ENCODE measurements around the gene SLC44A1. TPM values are rescaled to one million over a fixed set of nuclear protein-coding genes. Genes with fewer than 3 reads are reported as not detected.

Gene SLC44A1
- total and polyA plus RNA-seq, 2 of the 13 experiments (the other 11 are each of a cell fraction or from before 2014, with no cell fraction given) = 21.4 to 40.8 TPM

- Histone ChIP-seq H3K9me3 (ENCODE audit: low read length) (no peaks in the 10 kb centered on the region), H2AFZ (ENCODE audit: low read length) (no peak overlapping the region), H3K79me2 (ENCODE audit: insufficient read depth, low read length) (peaks cover 38% of the 10 kb centered on the region), H3K4me2 (ENCODE audit: low read depth, low read length) (peak overlapping the region; percentile 81), H3K4me3 (replicated peaks in 1 of 3; ENCODE audit: insufficient read depth in 1 of 3, low read depth in 2 of 3, low read length in 3 of 3) (peak overlapping the region; percentile 83 to 90 (median 89); a peak in 5 of 6 replicates), H4K20me1 (ENCODE audit: insufficient read depth, low read length) (no peaks in the 10 kb centered on the region), H3K27me3 (ENCODE audit: control insufficient read depth in 1 of 2, insufficient read depth in 2 of 2, low read length in 2 of 2) (no peaks in the 10 kb centered on the region; a peak in 1 of 5 replicates), H3K27ac (ENCODE audit: extremely low read length, insufficient read depth, low read length) (peak overlapping the region; percentile 35), H3K36me3 (replicated peaks in 1 of 2; ENCODE audit: control insufficient read depth in 1 of 2, insufficient read depth in 2 of 2, low read length in 2 of 2) (no peaks in the 10 kb centered on the region), H3K4me1 (ENCODE audit: insufficient read depth, low read length) (peaks cover 67% of the 10 kb centered on the region), H3K9ac (ENCODE audit: insufficient read depth, low read depth, low read length) (peak overlapping the region; percentile 81; the same call in 1 of the 2 replicates)
- in situ Hi-C loops (cut with HindIII; ENCODE audit: extremely low pct_ligation_motif_present, low pct_unique_long_range_greater_than_20kb) (no loop called here), intact Hi-C loops (cut with micrococcal nuclease; ENCODE audit: unreplicated experiment) (loop anchor here (2.0 to 10.0 kb wide), 3 partner anchors 27 to 247 kb away; partner anchors contain the start of genes FKTN and TMEM38B)
- ChIA-PET POLR2A (no interaction called here), CTCF (ENCODE audit: low intra/inter-chr PET ratio, low total read pairs) (no interaction called here)
- DNase-seq (ENCODE audit: low spot score) (no peak), FAIRE-seq (no peak), ATAC-seq (no peak)
- 44% methylated on average over 16 of the region's 16 CpGs for WGBS (ENCODE audit: low lambda C conversion rate)
- BruUV-seq (replicated peaks) = no TSS peak
- TF ChIP-seq FOXO4 (CRISPR knock-in tag; conservative IDR thresholded peaks at IDR 0.05) (0 out of 2 replicates have a peak, but pooled peaks have one; percentile 45), ELF1 (CRISPR knock-in tag; IDR thresholded peaks at IDR 0.05) (no peak), SALL1 (CRISPR knock-in tag; IDR thresholded peaks at IDR 0.05) (no peak), ZBTB7B (CRISPR knock-in tag; IDR thresholded peaks at IDR 0.05) (0 out of 2 replicates have a peak, but pooled peaks have one; percentile 33), NCOR1 (IDR thresholded peaks at IDR 0.05; ENCODE audit: borderline replicate concordance, low read length) (no peak)
- TF ChIP-seq, protein P1, sequence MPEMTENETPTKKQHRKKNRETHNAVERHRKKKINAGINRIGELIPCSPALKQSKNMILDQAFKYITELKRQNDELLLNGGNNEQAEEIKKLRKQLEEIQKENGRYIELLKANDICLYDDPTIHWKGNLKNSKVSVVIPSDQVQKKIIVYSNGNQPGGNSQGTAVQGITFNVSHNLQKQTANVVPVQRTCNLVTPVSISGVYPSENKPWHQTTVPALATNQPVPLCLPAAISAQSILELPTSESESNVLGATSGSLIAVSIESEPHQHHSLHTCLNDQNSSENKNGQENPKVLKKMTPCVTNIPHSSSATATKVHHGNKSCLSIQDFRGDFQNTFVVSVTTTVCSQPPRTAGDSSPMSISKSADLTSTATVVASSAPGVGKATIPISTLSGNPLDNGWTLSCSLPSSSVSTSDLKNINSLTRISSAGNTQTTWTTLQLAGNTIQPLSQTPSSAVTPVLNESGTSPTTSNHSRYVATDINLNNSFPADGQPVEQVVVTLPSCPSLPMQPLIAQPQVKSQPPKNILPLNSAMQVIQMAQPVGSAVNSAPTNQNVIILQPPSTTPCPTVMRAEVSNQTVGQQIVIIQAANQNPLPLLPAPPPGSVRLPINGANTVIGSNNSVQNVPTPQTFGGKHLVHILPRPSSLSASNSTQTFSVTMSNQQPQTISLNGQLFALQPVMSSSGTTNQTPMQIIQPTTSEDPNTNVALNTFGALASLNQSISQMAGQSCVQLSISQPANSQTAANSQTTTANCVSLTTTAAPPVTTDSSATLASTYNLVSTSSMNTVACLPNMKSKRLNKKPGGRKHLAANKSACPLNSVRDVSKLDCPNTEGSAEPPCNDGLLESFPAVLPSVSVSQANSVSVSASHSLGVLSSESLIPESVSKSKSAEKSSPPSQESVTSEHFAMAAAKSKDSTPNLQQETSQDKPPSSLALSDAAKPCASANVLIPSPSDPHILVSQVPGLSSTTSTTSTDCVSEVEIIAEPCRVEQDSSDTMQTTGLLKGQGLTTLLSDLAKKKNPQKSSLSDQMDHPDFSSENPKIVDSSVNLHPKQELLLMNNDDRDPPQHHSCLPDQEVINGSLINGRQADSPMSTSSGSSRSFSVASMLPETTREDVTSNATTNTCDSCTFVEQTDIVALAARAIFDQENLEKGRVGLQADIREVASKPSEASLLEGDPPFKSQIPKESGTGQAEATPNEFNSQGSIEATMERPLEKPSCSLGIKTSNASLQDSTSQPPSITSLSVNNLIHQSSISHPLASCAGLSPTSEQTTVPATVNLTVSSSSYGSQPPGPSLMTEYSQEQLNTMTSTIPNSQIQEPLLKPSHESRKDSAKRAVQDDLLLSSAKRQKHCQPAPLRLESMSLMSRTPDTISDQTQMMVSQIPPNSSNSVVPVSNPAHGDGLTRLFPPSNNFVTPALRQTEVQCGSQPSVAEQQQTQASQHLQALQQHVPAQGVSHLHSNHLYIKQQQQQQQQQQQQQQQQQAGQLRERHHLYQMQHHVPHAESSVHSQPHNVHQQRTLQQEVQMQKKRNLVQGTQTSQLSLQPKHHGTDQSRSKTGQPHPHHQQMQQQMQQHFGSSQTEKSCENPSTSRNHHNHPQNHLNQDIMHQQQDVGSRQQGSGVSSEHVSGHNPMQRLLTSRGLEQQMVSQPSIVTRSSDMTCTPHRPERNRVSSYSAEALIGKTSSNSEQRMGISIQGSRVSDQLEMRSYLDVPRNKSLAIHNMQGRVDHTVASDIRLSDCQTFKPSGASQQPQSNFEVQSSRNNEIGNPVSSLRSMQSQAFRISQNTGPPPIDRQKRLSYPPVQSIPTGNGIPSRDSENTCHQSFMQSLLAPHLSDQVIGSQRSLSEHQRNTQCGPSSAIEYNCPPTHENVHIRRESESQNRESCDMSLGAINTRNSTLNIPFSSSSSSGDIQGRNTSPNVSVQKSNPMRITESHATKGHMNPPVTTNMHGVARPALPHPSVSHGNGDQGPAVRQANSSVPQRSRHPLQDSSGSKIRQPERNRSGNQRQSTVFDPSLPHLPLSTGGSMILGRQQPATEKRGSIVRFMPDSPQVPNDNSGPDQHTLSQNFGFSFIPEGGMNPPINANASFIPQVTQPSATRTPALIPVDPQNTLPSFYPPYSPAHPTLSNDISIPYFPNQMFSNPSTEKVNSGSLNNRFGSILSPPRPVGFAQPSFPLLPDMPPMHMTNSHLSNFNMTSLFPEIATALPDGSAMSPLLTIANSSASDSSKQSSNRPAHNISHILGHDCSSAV (CRISPR knock-in tag; IDR thresholded peaks at IDR 0.05; ENCODE audit: borderline replicate concordance) = 0 out of 2 replicates have a peak, but pooled peaks have one; percentile 81
- TF ChIP-seq, protein P2, sequence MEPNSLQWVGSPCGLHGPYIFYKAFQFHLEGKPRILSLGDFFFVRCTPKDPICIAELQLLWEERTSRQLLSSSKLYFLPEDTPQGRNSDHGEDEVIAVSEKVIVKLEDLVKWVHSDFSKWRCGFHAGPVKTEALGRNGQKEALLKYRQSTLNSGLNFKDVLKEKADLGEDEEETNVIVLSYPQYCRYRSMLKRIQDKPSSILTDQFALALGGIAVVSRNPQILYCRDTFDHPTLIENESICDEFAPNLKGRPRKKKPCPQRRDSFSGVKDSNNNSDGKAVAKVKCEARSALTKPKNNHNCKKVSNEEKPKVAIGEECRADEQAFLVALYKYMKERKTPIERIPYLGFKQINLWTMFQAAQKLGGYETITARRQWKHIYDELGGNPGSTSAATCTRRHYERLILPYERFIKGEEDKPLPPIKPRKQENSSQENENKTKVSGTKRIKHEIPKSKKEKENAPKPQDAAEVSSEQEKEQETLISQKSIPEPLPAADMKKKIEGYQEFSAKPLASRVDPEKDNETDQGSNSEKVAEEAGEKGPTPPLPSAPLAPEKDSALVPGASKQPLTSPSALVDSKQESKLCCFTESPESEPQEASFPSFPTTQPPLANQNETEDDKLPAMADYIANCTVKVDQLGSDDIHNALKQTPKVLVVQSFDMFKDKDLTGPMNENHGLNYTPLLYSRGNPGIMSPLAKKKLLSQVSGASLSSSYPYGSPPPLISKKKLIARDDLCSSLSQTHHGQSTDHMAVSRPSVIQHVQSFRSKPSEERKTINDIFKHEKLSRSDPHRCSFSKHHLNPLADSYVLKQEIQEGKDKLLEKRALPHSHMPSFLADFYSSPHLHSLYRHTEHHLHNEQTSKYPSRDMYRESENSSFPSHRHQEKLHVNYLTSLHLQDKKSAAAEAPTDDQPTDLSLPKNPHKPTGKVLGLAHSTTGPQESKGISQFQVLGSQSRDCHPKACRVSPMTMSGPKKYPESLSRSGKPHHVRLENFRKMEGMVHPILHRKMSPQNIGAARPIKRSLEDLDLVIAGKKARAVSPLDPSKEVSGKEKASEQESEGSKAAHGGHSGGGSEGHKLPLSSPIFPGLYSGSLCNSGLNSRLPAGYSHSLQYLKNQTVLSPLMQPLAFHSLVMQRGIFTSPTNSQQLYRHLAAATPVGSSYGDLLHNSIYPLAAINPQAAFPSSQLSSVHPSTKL (CRISPR knock-in tag; IDR thresholded peaks at IDR 0.05) = no peak
- TF ChIP-seq, protein P3, sequence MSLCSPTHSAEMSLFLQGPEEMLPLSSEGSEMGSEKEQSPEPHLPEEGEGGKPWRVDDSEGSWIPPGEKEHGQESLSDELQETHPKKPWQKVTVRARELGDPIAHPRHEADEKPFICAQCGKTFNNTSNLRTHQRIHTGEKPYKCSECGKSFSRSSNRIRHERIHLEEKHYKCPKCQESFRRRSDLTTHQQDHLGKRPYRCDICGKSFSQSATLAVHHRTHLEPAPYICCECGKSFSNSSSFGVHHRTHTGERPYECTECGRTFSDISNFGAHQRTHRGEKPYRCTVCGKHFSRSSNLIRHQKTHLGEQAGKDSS (CRISPR knock-in tag; IDR thresholded peaks at IDR 0.05; ENCODE audit: borderline replicate concordance, low read depth) = no peak
These were observed 202.9 kb downstream of the SLC44A1 start for GRCh38 chr9:105447386-105447813.
